ENCODE data around the gene ARMC6. TPM values are rescaled to one million over a fixed set of nuclear protein-coding genes. Genes with fewer than 3 reads are reported as not detected.

The ARMC6 gene
- total and polyA plus RNA-seq, 2 of the 13 experiments (the other 11 are each of a cell fraction or from before 2014, with no cell fraction given): 16.2 to 36.8 TPM

DNA sequence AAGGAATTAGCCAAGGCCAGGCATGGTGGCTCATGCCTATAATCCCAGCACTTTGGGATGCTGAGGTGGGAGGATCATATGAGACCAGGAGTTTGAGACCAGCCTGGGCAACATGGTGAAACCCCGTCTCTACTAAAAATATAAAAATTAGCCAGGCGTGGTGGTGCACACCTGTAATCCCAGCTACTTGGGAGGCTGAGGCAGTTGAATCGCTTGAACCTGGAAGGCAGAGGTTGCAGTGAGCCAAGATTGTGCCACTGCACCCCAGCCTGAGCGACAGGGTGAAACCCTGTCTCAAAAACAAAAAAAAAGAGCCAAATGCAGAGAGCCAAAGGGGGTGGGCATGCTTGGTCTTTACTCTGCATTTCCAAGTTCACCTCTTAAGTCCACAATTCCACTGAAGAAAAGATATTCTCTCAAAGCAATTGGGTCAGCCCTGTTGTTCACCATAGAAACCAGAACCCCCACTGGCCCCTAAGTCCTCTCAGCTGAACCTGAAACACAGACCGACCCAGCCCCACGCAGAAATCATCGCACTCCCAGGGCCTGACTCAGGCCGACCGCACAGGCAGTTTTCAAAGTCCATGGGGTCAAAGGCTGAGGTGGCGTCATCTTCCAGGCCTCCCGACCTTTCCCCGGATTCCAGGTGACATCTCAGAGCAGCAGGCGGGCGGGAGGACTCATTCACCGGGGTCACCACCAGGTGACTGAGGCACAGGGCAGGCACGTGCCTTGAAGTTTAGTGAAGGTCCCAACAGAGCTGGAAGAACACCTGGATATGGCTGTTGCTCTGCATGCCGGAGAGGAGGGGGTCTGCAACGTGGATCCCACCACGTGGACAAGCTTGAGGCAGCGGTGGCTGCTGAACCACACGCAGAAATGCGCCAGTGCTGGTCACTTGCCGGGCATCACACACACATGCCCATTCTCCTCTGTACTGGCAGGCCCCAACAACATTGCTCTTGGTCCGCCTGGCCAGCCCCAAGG, 63.5 kb downstream of the ARMC6 start (continued):
- TF ChIP-seq ZFP36L1 (CRISPR knock-in tag; IDR thresholded peaks at IDR 0.05) (peak; percentile 82), TRIM24 (CRISPR knock-in tag; IDR thresholded peaks at IDR 0.05) (peak; percentile 76; the same call in 1 of the 2 replicates), CEBPG (CRISPR knock-in tag; IDR thresholded peaks at IDR 0.05) (peak; percentile 86), ZNF432 (CRISPR knock-in tag; IDR thresholded peaks at IDR 0.05; ENCODE audit: borderline replicate concordance) (no peak), AHR (CRISPR knock-in tag; IDR thresholded peaks at IDR 0.05) (peak; percentile 65; the same call in 1 of the 2 replicates), ZNF557 (CRISPR knock-in tag; IDR thresholded peaks at IDR 0.05) (peak; percentile 60; the same call in 1 of the 2 replicates), ZNF768 (CRISPR knock-in tag; IDR thresholded peaks at IDR 0.05) (peak; percentile 51; the same call in 1 of the 2 replicates), SALL2 (CRISPR knock-in tag; IDR thresholded peaks at IDR 0.05) (peak; percentile 75; the same call in 1 of the 2 replicates), ZFP82 (CRISPR knock-in tag; IDR thresholded peaks at IDR 0.05; ENCODE audit: borderline replicate concordance) (peak; percentile 77; the same call in 1 of the 2 replicates), ZNF709 (CRISPR knock-in tag; IDR thresholded peaks at IDR 0.05) (no peak), MAFF (IDR thresholded peaks at IDR 0.05; ENCODE audit: low read depth, low read length) (peak; percentile 69), JUND (CRISPR knock-in tag; IDR thresholded peaks at IDR 0.05) (peak; percentile 97), ZNF850 (CRISPR knock-in tag; conservative IDR thresholded peaks at IDR 0.05) (no peak), HNRNPLL (IDR thresholded peaks at IDR 0.05; ENCODE audit: low read depth, low read length, poor library complexity, severe bottlenecking) (peak; percentile 30), MED13 (CRISPR knock-in tag; IDR thresholded peaks at IDR 0.05) (peak; percentile 82; the same call in 1 of the 2 replicates), ZNF44 (CRISPR knock-in tag; IDR thresholded peaks at IDR 0.05) (peak; percentile 94), SAFB2 (CRISPR knock-in tag; IDR thresholded peaks at IDR 0.05; ENCODE audit: borderline replicate concordance, low read depth) (peak; percentile 98), ZNF547 (CRISPR knock-in tag; IDR thresholded peaks at IDR 0.05) (no peak; the same call in 1 of the 2 replicates)
- TF ChIP-seq, protein P1, sequence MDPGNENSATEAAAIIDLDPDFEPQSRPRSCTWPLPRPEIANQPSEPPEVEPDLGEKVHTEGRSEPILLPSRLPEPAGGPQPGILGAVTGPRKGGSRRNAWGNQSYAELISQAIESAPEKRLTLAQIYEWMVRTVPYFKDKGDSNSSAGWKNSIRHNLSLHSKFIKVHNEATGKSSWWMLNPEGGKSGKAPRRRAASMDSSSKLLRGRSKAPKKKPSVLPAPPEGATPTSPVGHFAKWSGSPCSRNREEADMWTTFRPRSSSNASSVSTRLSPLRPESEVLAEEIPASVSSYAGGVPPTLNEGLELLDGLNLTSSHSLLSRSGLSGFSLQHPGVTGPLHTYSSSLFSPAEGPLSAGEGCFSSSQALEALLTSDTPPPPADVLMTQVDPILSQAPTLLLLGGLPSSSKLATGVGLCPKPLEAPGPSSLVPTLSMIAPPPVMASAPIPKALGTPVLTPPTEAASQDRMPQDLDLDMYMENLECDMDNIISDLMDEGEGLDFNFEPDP (CRISPR knock-in tag; conservative IDR thresholded peaks at IDR 0.05): 0 out of 2 replicates have a peak, but pooled peaks have one; percentile 41
- TF ChIP-seq, protein P2, sequence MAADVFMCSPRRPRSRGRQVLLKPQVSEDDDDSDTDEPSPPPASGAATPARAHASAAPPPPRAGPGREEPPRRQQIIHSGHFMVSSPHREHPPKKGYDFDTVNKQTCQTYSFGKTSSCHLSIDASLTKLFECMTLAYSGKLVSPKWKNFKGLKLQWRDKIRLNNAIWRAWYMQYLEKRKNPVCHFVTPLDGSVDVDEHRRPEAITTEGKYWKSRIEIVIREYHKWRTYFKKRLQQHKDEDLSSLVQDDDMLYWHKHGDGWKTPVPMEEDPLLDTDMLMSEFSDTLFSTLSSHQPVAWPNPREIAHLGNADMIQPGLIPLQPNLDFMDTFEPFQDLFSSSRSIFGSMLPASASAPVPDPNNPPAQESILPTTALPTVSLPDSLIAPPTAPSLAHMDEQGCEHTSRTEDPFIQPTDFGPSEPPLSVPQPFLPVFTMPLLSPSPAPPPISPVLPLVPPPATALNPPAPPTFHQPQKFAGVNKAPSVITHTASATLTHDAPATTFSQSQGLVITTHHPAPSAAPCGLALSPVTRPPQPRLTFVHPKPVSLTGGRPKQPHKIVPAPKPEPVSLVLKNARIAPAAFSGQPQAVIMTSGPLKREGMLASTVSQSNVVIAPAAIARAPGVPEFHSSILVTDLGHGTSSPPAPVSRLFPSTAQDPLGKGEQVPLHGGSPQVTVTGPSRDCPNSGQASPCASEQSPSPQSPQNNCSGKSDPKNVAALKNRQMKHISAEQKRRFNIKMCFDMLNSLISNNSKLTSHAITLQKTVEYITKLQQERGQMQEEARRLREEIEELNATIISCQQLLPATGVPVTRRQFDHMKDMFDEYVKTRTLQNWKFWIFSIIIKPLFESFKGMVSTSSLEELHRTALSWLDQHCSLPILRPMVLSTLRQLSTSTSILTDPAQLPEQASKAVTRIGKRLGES (CRISPR knock-in tag; IDR thresholded peaks at IDR 0.05; ENCODE audit: borderline replicate concordance): peak; percentile 97
- TF ChIP-seq, protein P3, sequence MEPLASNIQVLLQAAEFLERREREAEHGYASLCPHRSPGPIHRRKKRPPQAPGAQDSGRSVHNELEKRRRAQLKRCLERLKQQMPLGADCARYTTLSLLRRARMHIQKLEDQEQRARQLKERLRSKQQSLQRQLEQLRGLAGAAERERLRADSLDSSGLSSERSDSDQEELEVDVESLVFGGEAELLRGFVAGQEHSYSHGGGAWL (CRISPR knock-in tag; IDR thresholded peaks at IDR 0.05): peak; percentile 83; the same call in 1 of the 2 replicates
- TF ChIP-seq, protein P4, sequence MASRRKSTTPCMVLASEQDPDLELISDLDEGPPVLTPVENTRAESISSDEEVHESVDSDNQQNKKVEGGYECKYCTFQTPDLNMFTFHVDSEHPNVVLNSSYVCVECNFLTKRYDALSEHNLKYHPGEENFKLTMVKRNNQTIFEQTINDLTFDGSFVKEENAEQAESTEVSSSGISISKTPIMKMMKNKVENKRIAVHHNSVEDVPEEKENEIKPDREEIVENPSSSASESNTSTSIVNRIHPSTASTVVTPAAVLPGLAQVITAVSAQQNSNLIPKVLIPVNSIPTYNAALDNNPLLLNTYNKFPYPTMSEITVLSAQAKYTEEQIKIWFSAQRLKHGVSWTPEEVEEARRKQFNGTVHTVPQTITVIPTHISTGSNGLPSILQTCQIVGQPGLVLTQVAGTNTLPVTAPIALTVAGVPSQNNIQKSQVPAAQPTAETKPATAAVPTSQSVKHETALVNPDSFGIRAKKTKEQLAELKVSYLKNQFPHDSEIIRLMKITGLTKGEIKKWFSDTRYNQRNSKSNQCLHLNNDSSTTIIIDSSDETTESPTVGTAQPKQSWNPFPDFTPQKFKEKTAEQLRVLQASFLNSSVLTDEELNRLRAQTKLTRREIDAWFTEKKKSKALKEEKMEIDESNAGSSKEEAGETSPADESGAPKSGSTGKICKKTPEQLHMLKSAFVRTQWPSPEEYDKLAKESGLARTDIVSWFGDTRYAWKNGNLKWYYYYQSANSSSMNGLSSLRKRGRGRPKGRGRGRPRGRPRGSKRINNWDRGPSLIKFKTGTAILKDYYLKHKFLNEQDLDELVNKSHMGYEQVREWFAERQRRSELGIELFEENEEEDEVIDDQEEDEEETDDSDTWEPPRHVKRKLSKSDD (CRISPR knock-in tag; IDR thresholded peaks at IDR 0.05; ENCODE audit: low read depth): peak; percentile 80

Data from HepG2 (cell line).